HG02973 (cell line): ENCODE results near the gene LASP1.
A peak's percentile ranks its signal among the peaks of the same experiment; 100 is the strongest.
"Not testable (repeated sequence)": the region's sequence is repeated elsewhere in the genome, so short reads cannot be mapped to it uniquely, and the experiment has no call there.

Source experiments
- ATAC-seq: cut with Tn5 transposase; IDR thresholded peaks from one replicate; pipeline ENCODE4 v1.9.1; 2021; ENCODE audit warnings: moderate library complexity; ENCODE audit not compliant: unreplicated experiment

The LASP1 gene

GRCh38 chr17:38869526-38870258, at the start of gene LASP1:
TSS of gene LASP1 (plus strand) at chr17:38870058. CDS start at chr17:38870190, 132 bp downstream.
- peak; percentile 42 for ATAC-seq

GRCh38 chr17:38824899-38825761, 44.7 kb upstream of the LASP1 start, which contains the start of gene CWC25:
TSS of gene CWC25 (minus strand) at chr17:38825321. CDS start at chr17:38825183, 138 bp downstream.
- ATAC-seq: peak; percentile 74

GRCh38 chr17:38825762-38826247, 44.1 kb upstream of the LASP1 start:
- no peak for ATAC-seq

GRCh38 chr17:38844261-38844757, 25.5 kb upstream of the LASP1 start:
- ATAC-seq: no peak

GRCh38 chr17:38848557-38848891, 21.3 kb upstream of the LASP1 start:
- no peak for ATAC-seq

GRCh38 chr17:38848939-38849605, 20.8 kb upstream of the LASP1 start:
- ATAC-seq: no peak

GRCh38 chr17:38850374-38850773, 19.5 kb upstream of the LASP1 start:
- no peak for ATAC-seq

- ATAC-seq: no peak
These were observed 18.4 kb upstream of the LASP1 start for GRCh38 chr17:38851434-38851833.

- no peak for ATAC-seq
These were observed 17.0 kb upstream of the LASP1 start for GRCh38 chr17:38852771-38853291.

- ATAC-seq: peak; percentile 68
These were observed 16.3 kb upstream of the LASP1 start, which contains the start of gene RPL23 for GRCh38 chr17:38853292-38854219. TSS of gene RPL23 (minus strand) at chr17:38853721. CDS start at chr17:38853710, 11 bp downstream.

GRCh38 chr17:38855101-38855714, 14.7 kb upstream of the LASP1 start:
- not testable (repeated sequence) for ATAC-seq

GRCh38 chr17:38857271-38857670, 12.6 kb upstream of the LASP1 start:
- no peak for ATAC-seq

GRCh38 chr17:38861399-38861843, 8.4 kb upstream of the LASP1 start:
- no peak for ATAC-seq

GRCh38 chr17:38864636-38865398, 5.0 kb upstream of the LASP1 start:
- ATAC-seq: no peak

- no peak for ATAC-seq
These were observed 2.5 kb upstream of the LASP1 start for GRCh38 chr17:38867179-38867967.

- ATAC-seq: no peak
These were observed 1.7 kb upstream of the LASP1 start for GRCh38 chr17:38867968-38868816.
